A549 (cell line): ENCODE results near the gene STAG2. TPM values are rescaled to one million over a fixed set of nuclear protein-coding genes. Genes with fewer than 3 reads are reported as not detected.
A peak's percentile ranks its signal among the peaks of the same experiment; 100 is the strongest.

Source experiments
- ATAC-seq, 2 experiments: fragments of 200-7000 bp in 1 of 2; fragments of >200 bp in 1 of 2; cut with Nextera tagmentation in 1 of 2; cut with Tn5 transposase in 1 of 2; 3 replicates each; pipeline versions ENCODE4 v1.8.0 to v1.9.1; 2018 to 2020; ENCODE audit warnings: mild to moderate bottlenecking in 1 of 2, moderate library complexity in 1 of 2
- CTCF ChIA-PET: fragments of 300-600 bp; sonication (Branson Sonifier 250); formaldehyde crosslinking; extraction: SDS; loops from one replicate; lab custom pipeline; 2021; ENCODE audit warnings: antibody characterized with exemption, inconsistent platforms; lab: Yijun Ruan, JAX
- POLR2A ChIA-PET: fragments of 350-600 bp; formaldehyde crosslinking; extraction: SDS; loops from one replicate; lab custom pipeline; 2021; ENCODE audit warnings: antibody characterized with exemption, inconsistent platforms; lab: Yijun Ruan, JAX
- DNase-seq, 2 experiments: peaks; one replicate each; pipeline versions ENCODE4 v3.0.0 to v3.0.0-alpha.2; 2011 to 2016; ENCODE audit warnings: low read depth in 1 of 2, low spot score in 1 of 2
- FAIRE-seq: peaks from 2 replicates; lab custom pipeline; 2011; peaks lifted over from hg19 to GRCh38; lab: Jason Lieb, UNC
- H3K27ac ChIP-seq, 2 experiments: fragments of >200 bp; sonication (Bioruptor Twin); formaldehyde crosslinking; 3 replicates each; pipeline ENCODE4 v1.5.1; 2016 to 2017
- H3K4me1 ChIP-seq: fragments of >200 bp; sonication (Bioruptor Twin); formaldehyde crosslinking; 3 replicates; pipeline ENCODE4 v1.6.1; 2016
- H3K4me2 ChIP-seq: fragments of >200 bp; sonication (Bioruptor Twin); formaldehyde crosslinking; 3 replicates; pipeline ENCODE4 v1.6.1; 2016
- H3K4me3 ChIP-seq: fragments of >200 bp; sonication (Bioruptor Twin); formaldehyde crosslinking; 3 replicates; pipeline ENCODE4 v1.5.1; 2016
- H3K9me3 ChIP-seq: fragments of >200 bp; sonication (Bioruptor Twin); formaldehyde crosslinking; 3 replicates; pipeline ENCODE4 v1.6.1; 2016
- BHLHE40 ChIP-seq: IDR thresholded peaks from 2 replicates; pipeline ENCODE4 v1.6.1; 2012; ENCODE audit warnings: low read depth, low read length, inconsistent platforms
- E2F6 ChIP-seq: IDR thresholded peaks from 2 replicates; pipeline ENCODE4 v1.6.1; 2012; ENCODE audit warnings: low read depth, borderline replicate concordance
- EHF ChIP-seq: fragments of 250-450 bp; sonication (Bioruptor Pico); IDR thresholded peaks from 2 replicates; pipeline ENCODE4 v1.5.0; 2020; ENCODE audit warnings: mild to moderate bottlenecking
- EHMT2 ChIP-seq: fragments of 200-600 bp; sonication (generic); IDR thresholded peaks from 2 replicates; pipeline ENCODE4 v1.6.1; 2016; ENCODE audit warnings: antibody characterized with exemption, low read depth, mild to moderate bottlenecking, moderate library complexity
- ELK1 ChIP-seq: fragments of 150-350 bp; IDR thresholded peaks from 2 replicates; pipeline ENCODE4 v1.6.1; 2014; ENCODE audit warnings: low read depth, mild to moderate bottlenecking, low read length
- FOSB ChIP-seq: fragments of 250-450 bp; sonication (Bioruptor Pico); IDR thresholded peaks from 2 replicates; pipeline ENCODE4 v1.5.0; 2020; ENCODE audit warnings: mild to moderate bottlenecking, moderate library complexity
- FOSL2 ChIP-seq, 2 experiments: fragments of 450-650 bp in 1 of 2; fragments of >200 bp in 1 of 2; sonication (Bioruptor Twin) in 1 of 2; formaldehyde crosslinking; IDR thresholded peaks; 2 replicates each; pipeline versions ENCODE4 v1.5.0 to v1.6.1; 2016 to 2020; ENCODE audit warnings: mild to moderate bottlenecking in 1 of 2, moderate library complexity in 1 of 2
- GATA3 ChIP-seq: IDR thresholded peaks from 2 replicates; pipeline ENCODE4 v1.6.1; 2012; ENCODE audit warnings: borderline replicate concordance
- HEYL ChIP-seq: fragments of 250-450 bp; sonication (Bioruptor Pico); IDR thresholded peaks from 2 replicates; pipeline ENCODE4 v1.8.0; 2021; ENCODE audit warnings: mild to moderate bottlenecking, moderate library complexity
- HOXA7 ChIP-seq: fragments of 250-450 bp; sonication (Bioruptor Pico); IDR thresholded peaks from 2 replicates; pipeline ENCODE4 v1.5.0; 2020; ENCODE audit warnings: mild to moderate bottlenecking, moderate library complexity
- HOXB5 ChIP-seq: fragments of 250-450 bp; sonication (Bioruptor Pico); IDR thresholded peaks from 2 replicates; pipeline ENCODE4 v1.5.0; 2020; ENCODE audit warnings: mild to moderate bottlenecking, moderate library complexity
- JUN ChIP-seq, 2 experiments: fragments of >200 bp; sonication (Bioruptor Twin); formaldehyde crosslinking; IDR thresholded peaks; 2 replicates in 1 of 2; 3 replicates in 1 of 2; pipeline ENCODE4 v1.6.1; 2016 to 2017
- JUNB ChIP-seq: fragments of >200 bp; sonication (Bioruptor Twin); formaldehyde crosslinking; IDR thresholded peaks from 2 replicates; pipeline ENCODE4 v1.6.1; 2016
- KDM1A ChIP-seq: fragments of 200-600 bp; sonication (generic); IDR thresholded peaks from 2 replicates; pipeline ENCODE4 v1.6.1; 2016; ENCODE audit warnings: low read depth, mild to moderate bottlenecking
- KDM5A ChIP-seq: fragments of 200-600 bp; sonication (generic); IDR thresholded peaks from 2 replicates; pipeline ENCODE4 v1.6.1; 2016; ENCODE audit warnings: antibody characterized with exemption, mild to moderate bottlenecking
- MAFK ChIP-seq: fragments of 450-650 bp; IDR thresholded peaks from 2 replicates; pipeline ENCODE4 v1.6.1; 2014; ENCODE audit not compliant: partially characterized antibody
- MYC ChIP-seq: IDR thresholded peaks from 2 replicates; pipeline ENCODE4 v1.6.1; 2012; ENCODE audit warnings: mild to moderate bottlenecking, inconsistent platforms, low read length, improper control_type of control experiment, borderline replicate concordance
- POLR2A ChIP-seq: IDR thresholded peaks from 2 replicates; pipeline ENCODE4 v1.6.1; 2012; ENCODE audit warnings: mild to moderate bottlenecking, low read length
- RAD21 ChIP-seq, 2 experiments: fragments of >200 bp in 1 of 2; sonication (Bioruptor Twin) in 1 of 2; formaldehyde crosslinking in 1 of 2; IDR thresholded peaks in 1 of 2; conservative IDR thresholded peaks in 1 of 2; 2 replicates in 1 of 2; 3 replicates in 1 of 2; pipeline ENCODE4 v1.6.1; 2012 to 2018; ENCODE audit warnings: inconsistent platforms in 1 of 2
- RCOR1 ChIP-seq: fragments of 150-350 bp; IDR thresholded peaks from 2 replicates; pipeline ENCODE4 v1.6.1; 2014; ENCODE audit warnings: antibody characterized with exemption, low read length, low read depth
- REST ChIP-seq: fragments of 200-600 bp; sonication (generic); IDR thresholded peaks from 2 replicates; pipeline ENCODE4 v1.6.1; 2016; ENCODE audit warnings: antibody characterized with exemption, mild to moderate bottlenecking, moderate library complexity
- RFX5 ChIP-seq: fragments of 450-650 bp; IDR thresholded peaks from 2 replicates; pipeline ENCODE4 v1.7.1; 2014; ENCODE audit warnings: antibody characterized with exemption, mild to moderate bottlenecking, moderate library complexity
- ZC3H11A ChIP-seq: fragments of 450-650 bp; IDR thresholded peaks from 2 replicates; pipeline ENCODE4 v1.6.1; 2014; ENCODE audit warnings: antibody characterized with exemption, mild to moderate bottlenecking
- ZFP36 ChIP-seq: fragments of 450-650 bp; IDR thresholded peaks from 2 replicates; pipeline ENCODE4 v1.6.1; 2014; ENCODE audit warnings: borderline replicate concordance; ENCODE audit not compliant: partially characterized antibody
- ZNF302 ChIP-seq: fragments of 250-450 bp; sonication (Bioruptor Pico); IDR thresholded peaks from 2 replicates; pipeline ENCODE4 v1.9.0; 2021; ENCODE audit warnings: inconsistent platforms, mild to moderate bottlenecking, moderate library complexity
- WGBS: methylation state at CpG from one replicate; pipeline ENCODE4 v1.1.6; 2017; ENCODE audit errors: missing lambda C conversion rate; 5-methylcytosine and 5-hydroxymethylcytosine counted together
- polyA plus RNA-seq, 4 experiments: library from polyadenylated mRNA; depleted of rRNA in 3 of 4; stranded (reverse); fragments of >200 nt; fragmentation: RNase III in 1 of 4; extraction: RNeasy Plus Mini Kit Qiagen cat#74134 plus additional on column Dnase treatment in 1 of 4; gene quantifications; 2 replicates in 3 of 4; 3 replicates in 1 of 4; pipeline ENCODE4 v1.2.3, GENCODE V29; 2011 to 2017

Gene STAG2
- polyA plus RNA-seq, 2 of the 4 experiments (the other 2 are of a cell fraction) = 49.5 to 92.8 TPM

GRCh38 chrX:123920105-123920785, 41.3 kb upstream of the STAG2 start:
- POLR2A ChIA-PET = no interaction called here
- H3K27ac ChIP-seq = peak overlapping the region; percentile 1 to 56; a peak in 3 of 6 replicates
- ATAC-seq (peak; percentile 70 to 81), FAIRE-seq (peak; percentile 96), DNase-seq (peak; percentile 25 to 43)
- H3K4me1 ChIP-seq = peaks cover 36% of the 10 kb centered on the region; the same call in 2 of the 3 replicates
- H3K9me3 ChIP-seq = no peaks in the 10 kb centered on the region
- 4% methylated on average over 1 of the region's 1 CpG for WGBS
- peak overlapping the region; percentile 9 for H3K4me2 ChIP-seq
- TF ChIP-seq KDM5A = no peak
- TF ChIP-seq ZC3H11A = no peak
- TF ChIP-seq JUNB = 0 out of 2 replicates have a peak, but pooled peaks have one; percentile 29
- no peak for TF ChIP-seq EHF
- no peak for TF ChIP-seq ZFP36
- no peak for TF ChIP-seq RCOR1
- TF ChIP-seq EHMT2 = no peak
- no peak for TF ChIP-seq MYC
- TF ChIP-seq KDM1A = no peak
- TF ChIP-seq FOSL2 (IDR thresholded peaks at IDR 0.05) = peak; percentile 61
- peak; percentile 91 for TF ChIP-seq FOSL2 (CRISPR knock-in tag; IDR thresholded peaks at IDR 0.05)
- CTCF ChIA-PET = interaction anchor here (0.8 kb wide), 1 partner anchor 40 kb away, joined by 3 read pairs; no protein-coding TSS in a partner anchor
- H3K4me3 ChIP-seq = no peak overlapping the region

- H3K4me1 ChIP-seq = peaks cover 20% of the 10 kb centered on the region; the same call in 2 of the 3 replicates
- FAIRE-seq = no peak
- WGBS = 89% methylated on average over 2 of the region's 2 CpGs
- H3K4me2 ChIP-seq = no peak overlapping the region
- H3K27ac ChIP-seq = no peak overlapping the region
- ATAC-seq = no peak
- POLR2A ChIA-PET = no interaction called here
- TF ChIP-seq RFX5 = no peak
- TF ChIP-seq E2F6 = no peak
- TF ChIP-seq GATA3 = no peak
- no peak for TF ChIP-seq MAFK
- no peak for TF ChIP-seq RAD21 (conservative IDR thresholded peaks at IDR 0.05 in 1 of 2, IDR thresholded peaks at IDR 0.05 in 1 of 2)
- TF ChIP-seq BHLHE40 = no peak
- no peak for TF ChIP-seq JUN (IDR thresholded peaks at IDR 0.05)
- TF ChIP-seq ZC3H11A = no peak
- no peak for TF ChIP-seq HOXA7 (CRISPR knock-in tag)
- TF ChIP-seq REST = no peak
- TF ChIP-seq POLR2A = no peak
- no peak for TF ChIP-seq KDM5A
- no peak for TF ChIP-seq HEYL (CRISPR knock-in tag)
- no peak for TF ChIP-seq FOSB (CRISPR knock-in tag)
- no peak for TF ChIP-seq HOXB5 (CRISPR knock-in tag)
- TF ChIP-seq ELK1 = no peak
- no peak for TF ChIP-seq RCOR1
- no peak for TF ChIP-seq ZNF302 (CRISPR knock-in tag)
- no peak for DNase-seq
- H3K4me3 ChIP-seq = no peak overlapping the region
- no peaks in the 10 kb centered on the region for H3K9me3 ChIP-seq
- CTCF ChIA-PET = no interaction called here
Measured at GRCh38 chrX:123923211-123923610, 38.3 kb upstream of the STAG2 start.
